GM23248 (cell line): ENCODE results near the gene SUGCT. TPM values are rescaled to one million over a fixed set of nuclear protein-coding genes. Genes with fewer than 3 reads are reported as not detected.

Source experiments
- DNase-seq: peaks from one replicate; pipeline ENCODE4 v3.0.0-alpha.2; 2015
- H2AFZ ChIP-seq: fragments of 200-600 bp; sonication (generic); 2 replicates; pipeline ENCODE4 v1.6.1; 2016; ENCODE audit warnings: antibody characterized with exemption
- H3F3A ChIP-seq: fragments of 200-600 bp; sonication (generic); 2 replicates; pipeline ENCODE4 v1.6.1; 2016; ENCODE audit warnings: mild to moderate bottlenecking, antibody characterized with exemption, mixed run types; ENCODE audit not compliant: insufficient read depth
- H3K27ac ChIP-seq: fragments of 200-600 bp; sonication (generic); 2 replicates; pipeline ENCODE4 v1.5.1; 2016; ENCODE audit warnings: mild to moderate bottlenecking
- H3K27me3 ChIP-seq: fragments of 200-600 bp; sonication (generic); replicated peaks from 2 replicates; pipeline ENCODE4 v1.6.1; 2016; ENCODE audit warnings: mild to moderate bottlenecking; ENCODE audit not compliant: insufficient read depth
- H3K36me3 ChIP-seq: fragments of 200-600 bp; sonication (generic); 2 replicates; pipeline ENCODE4 v1.6.1; 2016; ENCODE audit warnings: low read depth, mild to moderate bottlenecking
- H3K4me1 ChIP-seq: fragments of 200-600 bp; sonication (generic); 2 replicates; pipeline ENCODE4 v1.6.1; 2016; ENCODE audit warnings: mild to moderate bottlenecking; ENCODE audit not compliant: insufficient read depth
- H3K4me2 ChIP-seq: fragments of 200-600 bp; sonication (generic); one replicate; pipeline ENCODE4 v1.6.1; 2016; ENCODE audit warnings: mild to moderate bottlenecking; ENCODE audit not compliant: unreplicated experiment
- H3K4me3 ChIP-seq: fragments of 200-600 bp; sonication (generic); 2 replicates; pipeline ENCODE4 v1.5.1; 2016; ENCODE audit warnings: mild to moderate bottlenecking
- H3K79me2 ChIP-seq: fragments of 200-600 bp; sonication (generic); 2 replicates; pipeline ENCODE4 v1.6.1; 2016; ENCODE audit warnings: mild to moderate bottlenecking; ENCODE audit not compliant: insufficient read depth
- H3K9ac ChIP-seq: fragments of 200-600 bp; sonication (generic); 2 replicates; pipeline ENCODE4 v1.6.1; 2016; ENCODE audit warnings: mild to moderate bottlenecking
- H3K9me2 ChIP-seq: fragments of 200-600 bp; sonication (generic); 2 replicates; pipeline ENCODE4 v1.6.1; 2016; ENCODE audit warnings: mixed run types, mild to moderate bottlenecking, moderate library complexity; ENCODE audit not compliant: insufficient read depth
- H3K9me3 ChIP-seq: fragments of 200-600 bp; sonication (generic); one replicate; pipeline ENCODE4 v1.6.1; 2017; ENCODE audit warnings: low read depth
- H4K20me1 ChIP-seq: fragments of 200-600 bp; sonication (generic); 2 replicates; pipeline ENCODE4 v1.6.0; 2016; ENCODE audit not compliant: insufficient read depth
- EZH2 ChIP-seq: fragments of 200-600 bp; sonication (generic); IDR thresholded peaks from 2 replicates; pipeline ENCODE4 v1.6.1; 2018; ENCODE audit warnings: antibody characterized with exemption, mild to moderate bottlenecking; ENCODE audit not compliant: insufficient read depth, poor library complexity, severe bottlenecking
- EZH2phosphoT487 ChIP-seq: fragments of 200-600 bp; sonication (generic); IDR thresholded peaks from 2 replicates; pipeline ENCODE4 v1.6.1; 2018; ENCODE audit warnings: antibody characterized with exemption, moderate library complexity, mild to moderate bottlenecking, low read depth; ENCODE audit not compliant: insufficient read depth
- WGBS, 2 experiments: methylation state at CpG; one replicate each; pipeline ENCODE4 v1.1.6; 2015 to 2017; ENCODE audit warnings: low lambda C conversion rate in 2 of 2, low coverage in 1 of 2; ENCODE audit errors: missing lambda C conversion rate in 2 of 2; 5-methylcytosine and 5-hydroxymethylcytosine counted together
- in situ Hi-C: fragments of 300-500 bp; cut with MboI; formaldehyde crosslinking; loops from 2 replicates; pipeline ENCODE4 v1.15.0; 2020
- polyA plus RNA-seq: library from polyadenylated mRNA; unstranded; fragments of >200 nt; fragmentation: Nextera tagmentation; extraction: Ambion mirVana; gene quantifications from 2 replicates; pipeline ENCODE4 v1.2.1, GENCODE V29; 2016
- total RNA-seq: library from RNA; depleted of rRNA; stranded (reverse); fragments of >200 nt; shearing (Covaris generic); gene quantifications from 2 replicates; pipeline ENCODE4 v1.2.3, GENCODE V29; 2014

Gene SUGCT
- total and polyA plus RNA-seq, 2 experiments from 2014 or later, result 2.2 to 7.1 TPM

DNA sequence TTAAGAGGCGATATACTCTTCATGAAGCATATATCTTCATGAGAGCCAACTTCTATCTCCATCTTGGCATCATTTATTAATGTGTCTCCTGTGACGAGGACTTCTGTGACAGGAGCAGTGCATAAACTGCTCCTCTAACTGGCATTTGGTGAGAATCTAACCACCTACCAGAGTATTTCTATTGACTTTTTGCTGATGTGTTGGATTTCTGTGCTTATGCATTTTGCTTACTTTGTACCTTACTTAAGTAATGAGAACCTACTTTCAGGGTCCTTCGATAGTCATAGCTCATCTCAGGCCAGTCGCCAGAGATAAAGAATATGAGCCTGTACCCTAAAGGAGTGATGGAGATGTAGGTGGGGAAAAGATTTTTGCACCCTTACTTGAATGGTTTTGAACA, 265.7 kb downstream of the SUGCT start:
- H3K27me3 ChIP-seq, result no peaks in the 10 kb centered on the region
- no peak for DNase-seq
- H3K9me3 ChIP-seq, result no peaks in the 10 kb centered on the region
- H3K79me2 ChIP-seq, result no peaks in the 10 kb centered on the region
- 91 to 94% methylated on average over 4 of the region's 4 CpGs for WGBS, 2 experiments
- in situ Hi-C loops, result no loop called here
- no peak overlapping the region for H3K4me2 ChIP-seq
- no peaks in the 10 kb centered on the region for H3F3A ChIP-seq
- H3K36me3 ChIP-seq, result no peaks in the 10 kb centered on the region
- TF ChIP-seq EZH2phosphoT487, result no peak
- TF ChIP-seq EZH2, result no peak
- H4K20me1 ChIP-seq, result no peaks in the 10 kb centered on the region
- H3K4me1 ChIP-seq, result no peaks in the 10 kb centered on the region
- no peak overlapping the region for H3K9ac ChIP-seq
- no peak overlapping the region for H2AFZ ChIP-seq
- H3K9me2 ChIP-seq, result no peaks in the 10 kb centered on the region
- no peak overlapping the region for H3K27ac ChIP-seq
- H3K4me3 ChIP-seq, result no peak overlapping the region

DNA sequence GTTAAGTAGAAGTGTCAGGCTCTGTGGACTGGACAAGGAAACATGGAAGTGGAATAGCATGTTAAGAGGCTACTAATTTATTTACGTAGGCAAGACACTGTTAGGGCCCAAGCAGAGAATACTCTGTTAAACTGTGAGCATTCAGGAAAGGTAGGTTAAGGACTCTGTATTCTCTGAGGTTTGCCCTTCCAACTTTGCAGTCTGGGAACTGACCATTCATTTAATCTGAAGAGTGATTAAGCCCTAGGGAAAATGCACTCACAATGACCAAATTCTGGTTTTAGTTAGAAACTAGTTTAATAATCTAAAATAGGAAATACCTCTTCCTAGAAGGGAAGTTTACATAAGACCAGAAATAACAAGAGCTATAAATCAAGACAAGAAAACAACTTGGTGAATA, 266.6 kb downstream of the SUGCT start:
- H3K4me3 ChIP-seq, result no peak overlapping the region
- H3K4me2 ChIP-seq, result no peak overlapping the region
- H3K9me3 ChIP-seq, result no peaks in the 10 kb centered on the region
- no peaks in the 10 kb centered on the region for H3F3A ChIP-seq
- no peaks in the 10 kb centered on the region for H3K4me1 ChIP-seq
- TF ChIP-seq EZH2phosphoT487, result no peak
- TF ChIP-seq EZH2, result no peak
- H3K9ac ChIP-seq, result no peak overlapping the region
- in situ Hi-C loops, result no loop called here
- no peaks in the 10 kb centered on the region for H3K36me3 ChIP-seq
- no peaks in the 10 kb centered on the region for H4K20me1 ChIP-seq
- no peak overlapping the region for H3K27ac ChIP-seq
- H3K9me2 ChIP-seq, result no peaks in the 10 kb centered on the region
- H2AFZ ChIP-seq, result no peak overlapping the region
- no peaks in the 10 kb centered on the region for H3K27me3 ChIP-seq
- H3K79me2 ChIP-seq, result no peaks in the 10 kb centered on the region
- no peak for DNase-seq
- 95 to 100% methylated on average over 1 of the region's 1 CpG for WGBS, 2 experiments

DNA sequence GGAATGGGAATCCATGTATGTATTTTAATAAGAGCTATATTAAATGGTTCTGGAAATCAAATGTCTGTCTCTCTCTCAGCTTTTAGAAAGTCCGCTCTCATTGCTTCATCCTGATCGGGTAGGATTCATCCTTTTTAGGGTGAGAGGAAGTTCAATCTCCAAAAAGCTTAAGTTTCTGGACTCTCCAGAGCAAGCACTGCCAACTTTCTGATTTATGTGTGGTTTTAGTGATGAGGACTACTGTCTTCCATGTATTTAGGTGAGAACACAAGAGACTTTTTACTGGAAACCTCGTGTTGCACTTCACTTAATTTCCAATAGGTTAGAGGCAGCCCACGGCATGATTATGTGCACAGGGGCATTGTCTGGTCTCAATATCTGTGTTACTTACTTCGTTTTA, 267.9 kb downstream of the SUGCT start:
- Histone ChIP-seq H3K4me2 (no peak overlapping the region), H3K27me3 (no peaks in the 10 kb centered on the region), H3K79me2 (no peaks in the 10 kb centered on the region), H3K36me3 (no peaks in the 10 kb centered on the region), H3K9me2 (no peaks in the 10 kb centered on the region), H3K4me3 (no peak overlapping the region), H3K9me3 (no peaks in the 10 kb centered on the region), H4K20me1 (no peaks in the 10 kb centered on the region), H3K9ac (no peak overlapping the region), H3F3A (no peaks in the 10 kb centered on the region), H3K4me1 (no peaks in the 10 kb centered on the region), H3K27ac (no peak overlapping the region), H2AFZ (no peak overlapping the region)
- no peak for DNase-seq
- TF ChIP-seq EZH2 (no peak), EZH2phosphoT487 (no peak)
- in situ Hi-C loops, result no loop called here
- 77 to 78% methylated on average over 5 of the region's 5 CpGs for WGBS, 2 experiments

DNA sequence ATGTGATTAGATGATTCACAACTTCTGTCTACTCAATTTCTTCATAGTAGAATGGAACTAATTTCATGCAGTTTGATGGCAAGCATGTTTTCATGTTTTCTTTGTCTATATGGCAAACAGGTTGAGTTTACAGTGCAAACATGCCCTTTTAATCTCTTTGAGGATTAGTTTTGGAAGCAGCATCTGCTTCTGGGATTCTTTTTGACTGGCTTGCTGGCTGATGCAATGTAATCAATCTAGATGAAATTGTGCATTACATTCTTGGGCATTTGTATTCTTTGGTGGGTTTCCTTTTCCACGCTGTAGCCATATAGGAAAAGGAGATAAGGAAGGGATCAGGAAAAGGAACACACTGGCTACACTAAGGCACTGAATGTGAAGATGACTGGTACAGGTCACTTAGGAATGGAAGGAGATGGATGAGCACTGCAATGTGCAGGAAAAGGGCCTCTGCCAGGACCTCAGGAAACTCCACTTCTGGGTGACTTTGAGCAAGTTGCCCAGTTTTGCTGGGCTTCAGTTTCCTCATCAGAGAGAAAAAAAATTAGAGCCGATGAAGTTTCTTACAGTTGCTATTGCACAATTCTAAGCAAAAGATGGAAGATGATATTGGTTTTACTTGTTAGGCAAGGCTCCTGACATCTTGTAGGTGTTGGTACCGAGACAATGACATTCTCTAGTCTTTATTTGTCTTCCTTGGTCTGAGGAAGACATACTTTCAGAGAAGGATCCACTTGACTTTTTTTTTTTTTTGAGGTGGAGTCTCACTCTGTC, 269.1 kb downstream of the SUGCT start:
- Histone ChIP-seq H3K27me3 (no peaks in the 10 kb centered on the region), H3K79me2 (no peaks in the 10 kb centered on the region), H3K27ac (no peak overlapping the region), H3K9me3 (no peaks in the 10 kb centered on the region), H3K4me3 (no peak overlapping the region), H3K4me2 (no peak overlapping the region), H3K4me1 (no peaks in the 10 kb centered on the region), H3K9me2 (no peaks in the 10 kb centered on the region), H4K20me1 (no peaks in the 10 kb centered on the region), H2AFZ (no peak overlapping the region), H3K36me3 (no peaks in the 10 kb centered on the region), H3F3A (no peaks in the 10 kb centered on the region), H3K9ac (no peak overlapping the region)
- in situ Hi-C loops, result no loop called here
- 91 to 95% methylated on average over 3 of the region's 3 CpGs for WGBS, 2 experiments
- no peak for TF ChIP-seq EZH2phosphoT487
- TF ChIP-seq EZH2, result no peak
- DNase-seq, result no peak

DNA sequence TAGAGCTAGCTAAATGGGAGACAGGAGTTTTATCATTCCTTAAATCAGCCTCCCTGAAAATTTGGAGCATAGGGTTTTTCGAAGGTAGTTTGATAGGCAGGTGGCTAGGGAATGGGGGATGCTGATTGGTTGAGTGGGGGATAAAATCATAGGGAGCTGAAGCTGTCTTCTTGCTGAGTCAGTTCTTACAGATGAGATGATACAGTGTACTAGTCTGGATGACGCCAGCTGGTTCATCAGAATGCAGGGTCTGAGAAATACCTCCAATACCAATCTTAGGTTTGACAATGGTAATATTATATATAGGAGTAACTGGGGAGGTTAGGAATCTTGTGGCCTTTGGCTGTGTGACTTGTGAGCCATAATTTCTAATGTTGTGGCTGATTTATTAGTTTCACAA, 271.2 kb downstream of the SUGCT start:
- H3K4me2 ChIP-seq, result no peak overlapping the region
- no peak for DNase-seq
- H3K9me2 ChIP-seq, result no peaks in the 10 kb centered on the region
- H3K27me3 ChIP-seq, result no peaks in the 10 kb centered on the region
- no peaks in the 10 kb centered on the region for H4K20me1 ChIP-seq
- no peak overlapping the region for H3K9ac ChIP-seq
- WGBS, 2 experiments, result 63 to 81% methylated on average over 2 of the region's 2 CpGs
- in situ Hi-C loops, result no loop called here
- no peak overlapping the region for H2AFZ ChIP-seq
- no peaks in the 10 kb centered on the region for H3F3A ChIP-seq
- no peaks in the 10 kb centered on the region for H3K9me3 ChIP-seq
- H3K4me1 ChIP-seq, result no peaks in the 10 kb centered on the region
- no peak overlapping the region for H3K27ac ChIP-seq
- H3K79me2 ChIP-seq, result no peaks in the 10 kb centered on the region
- H3K4me3 ChIP-seq, result no peak overlapping the region
- H3K36me3 ChIP-seq, result no peaks in the 10 kb centered on the region
- TF ChIP-seq EZH2, result no peak
- no peak for TF ChIP-seq EZH2phosphoT487
